Uterus (tissue), 4 donors: Measurements from ENCODE around the gene ARHGAP9. TPM values are rescaled to one million over a fixed set of nuclear protein-coding genes. Genes with fewer than 3 reads are reported as not detected.

Experiments
- DNase-seq, 2 donors: peaks; one replicate each; pipeline ENCODE4 v3.0.0-alpha.2; 2019 to 2020
- H3K27ac ChIP-seq, 2 donors: fragments of 200-600 bp; sonication (generic); 1 replicate in 1 of 2; 2 replicates in 1 of 2; pipeline ENCODE4 v1.5.1; 2016 to 2018
- H3K27me3 ChIP-seq, 2 donors: fragments of 200-600 bp; sonication (generic); one replicate each; pipeline ENCODE4 v1.5.1; 2018 to 2019; ENCODE audit warnings: control low read depth in 1 of 2
- H3K36me3 ChIP-seq, 2 donors: fragments of 200-600 bp; sonication (generic); one replicate each; pipeline ENCODE4 v1.5.1; 2019; ENCODE audit warnings: control low read depth in 1 of 2
- H3K4me1 ChIP-seq, 2 donors: fragments of 200-600 bp; sonication (generic); one replicate each; pipeline ENCODE4 v1.5.1; 2018 to 2019; ENCODE audit warnings: control low read depth in 1 of 2
- H3K4me3 ChIP-seq, 2 donors: fragments of 200-600 bp; sonication (generic); 1 replicate in 1 of 2; 2 replicates in 1 of 2; pipeline ENCODE4 v1.5.1; 2018 to 2019; ENCODE audit warnings: mild to moderate bottlenecking in 1 of 2
- H3K9me3 ChIP-seq, 2 donors: fragments of 200-600 bp; sonication (generic); one replicate each; pipeline ENCODE4 v1.5.1; 2019; ENCODE audit warnings: control low read depth in 1 of 2
- POLR2A ChIP-seq, 2 donors: fragments of 450-650 bp; IDR thresholded peaks; one replicate each; pipeline ENCODE4 v1.6.1; 2016; ENCODE audit warnings: antibody characterized with exemption in 2 of 2, mild to moderate bottlenecking in 1 of 2, moderate library complexity in 1 of 2
- intact Hi-C: fragments of 100-400 bp; cut with DNase I; formaldehyde crosslinking; loops from one replicate; pipeline ENCODE4 v1.15.1; 2023; ENCODE audit warnings: low total_unique reads
- total RNA-seq, 4 donors: library from RNA; depleted of rRNA in 3 of 4; stranded (reverse); fragments of >200 nt in 3 of 4; gene quantifications; one replicate each; pipeline versions ENCODE4 v1.1.0 to v1.2.4, GENCODE V29; 2014 to 2023
- TF ChIP-seq, protein P1 (sequence below), 4 experiments: fragments of 200-600 bp in 2 of 4; fragments of 450-650 bp in 2 of 4; sonication (generic) in 2 of 4; IDR thresholded peaks; one replicate each; pipeline ENCODE4 v1.5.1; 2016 to 2019; ENCODE audit warnings: antibody characterized with exemption in 4 of 4, mild to moderate bottlenecking in 2 of 4, moderate library complexity in 1 of 4
- donor health status: DM: yes; HTN: yes; CAD: no.

The ARHGAP9 gene
- total RNA-seq, 4 donors from 2014 or later, result 1.5 to 8.1 (median 3.3) TPM

DNA sequence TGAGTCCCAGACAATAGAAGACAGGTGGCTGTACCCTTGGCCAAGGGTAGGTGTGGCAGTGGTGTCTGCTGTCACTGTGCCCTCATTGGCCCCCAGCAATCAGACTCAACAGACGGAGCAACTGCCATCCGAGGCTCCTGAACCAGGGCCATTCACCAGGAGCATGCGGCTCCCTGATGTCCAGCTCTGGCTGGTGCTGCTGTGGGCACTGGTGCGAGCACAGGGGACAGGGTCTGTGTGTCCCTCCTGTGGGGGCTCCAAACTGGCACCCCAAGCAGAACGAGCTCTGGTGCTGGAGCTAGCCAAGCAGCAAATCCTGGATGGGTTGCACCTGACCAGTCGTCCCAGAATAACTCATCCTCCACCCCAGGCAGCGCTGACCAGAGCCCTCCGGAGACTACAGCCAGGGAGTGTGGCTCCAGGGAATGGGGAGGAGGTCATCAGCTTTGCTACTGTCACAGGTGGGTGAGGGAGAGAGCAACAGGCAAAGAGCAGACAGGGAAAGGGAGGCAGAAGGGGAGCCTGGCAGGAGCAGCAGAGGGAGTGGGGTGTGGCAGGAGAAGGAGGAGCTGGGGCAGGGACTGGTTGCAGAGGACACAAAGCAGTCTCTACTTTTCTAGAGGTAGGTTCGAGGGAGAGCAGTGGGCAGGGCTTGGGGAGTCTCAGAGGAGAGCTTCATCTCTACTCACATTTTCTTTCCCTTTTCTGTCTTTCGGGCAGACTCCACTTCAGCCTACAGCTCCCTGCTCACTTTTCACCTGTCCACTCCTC, 24.1 kb downstream of the ARHGAP9 start:
- H3K4me1 ChIP-seq, result peaks cover 2 to 10% of the 10 kb centered on the region in 2 donors
- TF ChIP-seq, protein P1, sequence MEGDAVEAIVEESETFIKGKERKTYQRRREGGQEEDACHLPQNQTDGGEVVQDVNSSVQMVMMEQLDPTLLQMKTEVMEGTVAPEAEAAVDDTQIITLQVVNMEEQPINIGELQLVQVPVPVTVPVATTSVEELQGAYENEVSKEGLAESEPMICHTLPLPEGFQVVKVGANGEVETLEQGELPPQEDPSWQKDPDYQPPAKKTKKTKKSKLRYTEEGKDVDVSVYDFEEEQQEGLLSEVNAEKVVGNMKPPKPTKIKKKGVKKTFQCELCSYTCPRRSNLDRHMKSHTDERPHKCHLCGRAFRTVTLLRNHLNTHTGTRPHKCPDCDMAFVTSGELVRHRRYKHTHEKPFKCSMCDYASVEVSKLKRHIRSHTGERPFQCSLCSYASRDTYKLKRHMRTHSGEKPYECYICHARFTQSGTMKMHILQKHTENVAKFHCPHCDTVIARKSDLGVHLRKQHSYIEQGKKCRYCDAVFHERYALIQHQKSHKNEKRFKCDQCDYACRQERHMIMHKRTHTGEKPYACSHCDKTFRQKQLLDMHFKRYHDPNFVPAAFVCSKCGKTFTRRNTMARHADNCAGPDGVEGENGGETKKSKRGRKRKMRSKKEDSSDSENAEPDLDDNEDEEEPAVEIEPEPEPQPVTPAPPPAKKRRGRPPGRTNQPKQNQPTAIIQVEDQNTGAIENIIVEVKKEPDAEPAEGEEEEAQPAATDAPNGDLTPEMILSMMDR (IDR thresholded peaks at IDR 0.05), result no peak
- TF ChIP-seq POLR2A (IDR thresholded peaks at IDR 0.05), result no peak
- H3K27me3 ChIP-seq, result no peaks in the 10 kb centered on the region
- H3K36me3 ChIP-seq, result no peaks in the 10 kb centered on the region
- H3K4me3 ChIP-seq, result no peak overlapping the region
- DNase-seq, result no peak
- no peak overlapping the region for H3K27ac ChIP-seq
- H3K9me3 ChIP-seq, result no peaks in the 10 kb centered on the region
- intact Hi-C loops, result no loop called here

DNA sequence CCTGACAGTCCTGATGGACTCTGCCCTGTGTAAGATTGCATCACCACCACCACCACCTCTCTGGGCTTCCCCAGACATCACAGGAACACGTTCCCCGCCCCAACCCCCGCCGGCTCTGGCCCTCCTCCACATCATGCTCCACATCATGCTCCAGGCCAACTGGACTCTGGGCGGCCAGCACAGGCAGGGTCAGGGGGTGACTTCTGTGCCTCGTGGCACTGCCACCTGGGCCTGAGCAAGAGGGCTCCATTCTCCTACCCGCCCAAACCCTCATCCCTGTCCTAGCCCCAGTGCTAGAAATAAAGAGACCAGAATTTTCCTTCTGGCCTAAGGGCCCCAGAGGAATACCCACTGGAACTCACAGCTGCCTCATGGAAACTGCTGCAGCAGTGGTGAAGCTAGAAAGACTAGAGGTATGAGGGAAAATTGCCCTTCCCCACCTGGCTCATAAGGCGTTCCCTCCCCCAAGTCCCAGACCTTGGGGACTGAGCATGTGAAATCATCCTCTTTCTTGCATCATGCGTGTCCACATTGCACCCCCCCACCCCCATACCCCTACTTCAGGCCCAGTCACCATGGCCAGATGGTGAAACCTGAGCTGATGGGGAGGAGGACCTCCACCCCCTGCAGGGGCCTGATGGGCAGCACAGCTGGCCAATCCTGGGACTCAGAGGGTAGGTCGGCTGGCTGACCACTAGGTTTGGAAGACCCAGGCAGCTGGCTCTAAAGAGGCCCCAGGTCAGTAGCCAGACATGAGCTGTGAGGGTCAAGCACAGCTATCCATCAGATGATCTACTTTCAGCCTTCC, 24.9 kb downstream of the ARHGAP9 start, which contains the start of gene INHBE:
TSS of gene INHBE (plus strand) at position 742 of the 808 bp plus-strand sequence. CDS start 230 bp downstream, outside the sequence.
- intact Hi-C loops, result no loop called here
- H3K27ac ChIP-seq, result no peak within 1 kb of the TSS
- TF ChIP-seq, protein P1 (IDR thresholded peaks at IDR 0.05), result no peak
- TF ChIP-seq POLR2A (IDR thresholded peaks at IDR 0.05), result no peak
- no peak for DNase-seq
- H3K27me3 ChIP-seq, result no peaks in the 10 kb centered on the region
- peaks cover 0 to 7% of the 10 kb centered on the region in 2 donors for H3K4me1 ChIP-seq
- H3K36me3 ChIP-seq, result no peaks in the 10 kb centered on the region
- H3K9me3 ChIP-seq, result no peaks in the 10 kb centered on the region
- no peak within 1 kb of the TSS for H3K4me3 ChIP-seq

DNA sequence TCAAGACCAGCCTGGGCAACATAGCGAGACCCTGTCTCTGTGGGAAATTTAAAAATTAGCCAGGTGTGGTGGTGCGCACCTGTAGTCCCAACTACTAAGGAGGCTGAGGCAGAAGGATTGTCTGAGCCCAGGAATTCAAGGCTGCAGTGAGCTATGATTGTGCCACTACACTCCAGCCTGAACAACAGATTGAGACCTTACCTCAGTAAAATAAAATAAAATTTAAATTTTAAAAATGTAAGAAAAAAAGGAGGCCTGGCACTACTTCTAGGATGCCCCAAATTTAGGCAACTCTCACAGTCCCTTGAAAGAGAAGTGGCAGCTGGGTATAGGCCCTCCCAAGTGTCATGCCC, 25.5 kb downstream of the ARHGAP9 start:
- intact Hi-C loops, result no loop called here
- Histone ChIP-seq H3K27ac (no peak overlapping the region), H3K4me1 (peaks cover 0 to 7% of the 10 kb centered on the region in 2 donors), H3K36me3 (no peaks in the 10 kb centered on the region), H3K4me3 (no peak overlapping the region), H3K27me3 (no peaks in the 10 kb centered on the region), H3K9me3 (no peaks in the 10 kb centered on the region)
- TF ChIP-seq, protein P1 (IDR thresholded peaks at IDR 0.05), result no peak
- TF ChIP-seq POLR2A (IDR thresholded peaks at IDR 0.05), result no peak
- no peak for DNase-seq

DNA sequence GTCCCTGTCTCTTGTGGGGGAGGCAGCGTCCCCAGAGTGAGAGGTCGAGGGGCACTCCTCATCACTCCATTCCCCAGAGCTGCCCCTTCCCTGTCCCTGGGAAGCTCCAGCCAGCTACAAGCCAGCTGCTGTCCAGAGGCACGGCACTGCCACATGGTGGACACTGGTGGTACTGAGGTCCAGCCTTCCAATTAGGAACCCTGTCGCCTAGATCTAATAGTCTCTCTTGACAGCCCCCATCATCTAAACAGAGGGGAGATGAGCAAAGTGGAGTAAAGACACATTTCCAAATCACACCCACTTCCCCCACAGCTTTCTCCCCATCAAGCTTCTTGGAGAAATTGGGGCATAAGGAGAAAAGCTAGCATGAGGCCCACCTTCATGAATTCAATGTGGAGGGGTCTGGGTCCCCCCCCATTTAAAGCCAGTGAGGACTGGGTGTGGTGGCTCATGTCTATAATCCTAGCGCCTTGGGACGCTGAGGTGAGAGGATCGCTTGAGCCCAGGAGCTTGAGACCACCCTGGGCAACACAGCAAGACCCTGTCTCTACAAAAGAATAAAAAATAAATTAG, 26.6 kb downstream of the ARHGAP9 start:
- DNase-seq, result peak; percentile 72 to 75
- Histone ChIP-seq H3K27ac (peak overlapping the region in 1 of 2 donors; percentile 57), H3K9me3 (no peaks in the 10 kb centered on the region), H3K4me1 (peaks cover 0 to 7% of the 10 kb centered on the region in 2 donors), H3K36me3 (no peaks in the 10 kb centered on the region), H3K27me3 (no peaks in the 10 kb centered on the region), H3K4me3 (no peak overlapping the region)
- TF ChIP-seq POLR2A (IDR thresholded peaks at IDR 0.05), result no peak
- TF ChIP-seq, protein P1 (IDR thresholded peaks at IDR 0.05), result peak; percentile 85 to 90 (median 88)
- intact Hi-C loops, result no loop called here
